ENCODE measurements around the gene HBA2.
"Not testable (repeated sequence)": the region's sequence is repeated elsewhere in the genome, so short reads cannot be mapped to it uniquely, and the experiment has no call there.

Gene HBA2

GRCh38 chr16:183005-183404, 10.3 kb downstream of the HBA2 start:
- in situ Hi-C loops (cut with HindIII; ENCODE audit: low pct_unique_long_range_greater_than_20kb, low sequenced_read_pairs), result no loop called here
- TF ChIP-seq JUND (IDR thresholded peaks at IDR 0.05; ENCODE audit: low read depth), result no peak
- DNase-seq (ENCODE audit: low read depth in 1 of 2, low spot score in 1 of 2), result no peak

GRCh38 chr16:185213-185612, 12.5 kb downstream of the HBA2 start:
- DNase-seq (ENCODE audit: low read depth in 1 of 2, low spot score in 1 of 2), result no peak
- in situ Hi-C loops (cut with HindIII; ENCODE audit: low pct_unique_long_range_greater_than_20kb, low sequenced_read_pairs), result no loop called here
- no peak for TF ChIP-seq JUND (IDR thresholded peaks at IDR 0.05; ENCODE audit: low read depth)

- in situ Hi-C loops (cut with HindIII; ENCODE audit: low pct_unique_long_range_greater_than_20kb, low sequenced_read_pairs), result no loop called here
- TF ChIP-seq JUND (IDR thresholded peaks at IDR 0.05; ENCODE audit: low read depth), result no peak
- no peak for DNase-seq (ENCODE audit: low read depth in 1 of 2, low spot score in 1 of 2)
These were observed 13.0 kb downstream of the HBA2 start for GRCh38 chr16:185691-186090.

GRCh38 chr16:187330-187729, 14.7 kb downstream of the HBA2 start:
- no peak for TF ChIP-seq JUND (IDR thresholded peaks at IDR 0.05; ENCODE audit: low read depth)
- in situ Hi-C loops (cut with HindIII; ENCODE audit: low pct_unique_long_range_greater_than_20kb, low sequenced_read_pairs), result no loop called here
- no peak for DNase-seq (ENCODE audit: low read depth in 1 of 2, low spot score in 1 of 2)

- in situ Hi-C loops (cut with HindIII; ENCODE audit: low pct_unique_long_range_greater_than_20kb, low sequenced_read_pairs), result no loop called here
- no peak for TF ChIP-seq JUND (IDR thresholded peaks at IDR 0.05; ENCODE audit: low read depth)
- DNase-seq (ENCODE audit: low read depth in 1 of 2, low spot score in 1 of 2), result peak in 1 of 2 experiments; percentile 56
These were observed 16.0 kb downstream of the HBA2 start for GRCh38 chr16:188674-189073.

GRCh38 chr16:189604-190186, 17.0 kb downstream of the HBA2 start:
- DNase-seq (ENCODE audit: low read depth in 1 of 2, low spot score in 1 of 2), result no peak
- in situ Hi-C loops (cut with HindIII; ENCODE audit: low pct_unique_long_range_greater_than_20kb, low sequenced_read_pairs), result no loop called here
- TF ChIP-seq JUND (IDR thresholded peaks at IDR 0.05; ENCODE audit: low read depth), result no peak

- no peak for TF ChIP-seq JUND (IDR thresholded peaks at IDR 0.05; ENCODE audit: low read depth)
- DNase-seq (ENCODE audit: low read depth in 1 of 2, low spot score in 1 of 2), result no peak
- in situ Hi-C loops (cut with HindIII; ENCODE audit: low pct_unique_long_range_greater_than_20kb, low sequenced_read_pairs), result no loop called here
These were observed 19.2 kb downstream of the HBA2 start for GRCh38 chr16:191831-192230.

- in situ Hi-C loops (cut with HindIII; ENCODE audit: low pct_unique_long_range_greater_than_20kb, low sequenced_read_pairs), result no loop called here
- DNase-seq (ENCODE audit: low read depth in 1 of 2, low spot score in 1 of 2), result no peak
- no peak for TF ChIP-seq JUND (IDR thresholded peaks at IDR 0.05; ENCODE audit: low read depth)
These were observed 20.0 kb downstream of the HBA2 start for GRCh38 chr16:192686-193085.

- no peak for TF ChIP-seq JUND (IDR thresholded peaks at IDR 0.05; ENCODE audit: low read depth)
- in situ Hi-C loops (cut with HindIII; ENCODE audit: low pct_unique_long_range_greater_than_20kb, low sequenced_read_pairs), result no loop called here
- no peak for DNase-seq (ENCODE audit: low read depth in 1 of 2, low spot score in 1 of 2)
These were observed 20.8 kb downstream of the HBA2 start for GRCh38 chr16:193441-193840.

GRCh38 chr16:194516-194915, 21.8 kb downstream of the HBA2 start:
- no peak for DNase-seq (ENCODE audit: low read depth in 1 of 2, low spot score in 1 of 2)
- in situ Hi-C loops (cut with HindIII; ENCODE audit: low pct_unique_long_range_greater_than_20kb, low sequenced_read_pairs), result no loop called here
- no peak for TF ChIP-seq JUND (IDR thresholded peaks at IDR 0.05; ENCODE audit: low read depth)

- TF ChIP-seq JUND (IDR thresholded peaks at IDR 0.05; ENCODE audit: low read depth), result no peak
- no peak for DNase-seq (ENCODE audit: low read depth in 1 of 2, low spot score in 1 of 2)
- in situ Hi-C loops (cut with HindIII; ENCODE audit: low pct_unique_long_range_greater_than_20kb, low sequenced_read_pairs), result no loop called here
These were observed 27.7 kb downstream of the HBA2 start for GRCh38 chr16:200388-200787.

- in situ Hi-C loops (cut with HindIII; ENCODE audit: low pct_unique_long_range_greater_than_20kb, low sequenced_read_pairs), result no loop called here
- DNase-seq (ENCODE audit: low read depth in 1 of 2, low spot score in 1 of 2), result no peak
- TF ChIP-seq JUND (IDR thresholded peaks at IDR 0.05; ENCODE audit: low read depth), result no peak
These were observed 30.6 kb downstream of the HBA2 start for GRCh38 chr16:203246-203645.

- in situ Hi-C loops (cut with HindIII; ENCODE audit: low pct_unique_long_range_greater_than_20kb, low sequenced_read_pairs); DNase-seq (ENCODE audit: low read depth in 1 of 2, low spot score in 1 of 2): not testable (repeated sequence)
These were observed 31.4 kb downstream of the HBA2 start for GRCh38 chr16:204046-204445.

- DNase-seq (ENCODE audit: low read depth in 1 of 2, low spot score in 1 of 2); in situ Hi-C loops (cut with HindIII; ENCODE audit: low pct_unique_long_range_greater_than_20kb, low sequenced_read_pairs): not testable (repeated sequence)
These were observed 36.7 kb downstream of the HBA2 start for GRCh38 chr16:209359-209758.

GRCh38 chr16:211631-212180, 39.0 kb downstream of the HBA2 start:
- in situ Hi-C loops (cut with HindIII; ENCODE audit: low pct_unique_long_range_greater_than_20kb, low sequenced_read_pairs); DNase-seq (ENCODE audit: low read depth in 1 of 2, low spot score in 1 of 2): not testable (repeated sequence)

All from T47D (cell line).